ENCODE results near the gene COPB1. TPM values are rescaled to one million over a fixed set of nuclear protein-coding genes. Genes with fewer than 3 reads are reported as not detected.

The COPB1 gene
- total and polyA plus RNA-seq, 2 of the 13 experiments (the other 11 are each of a cell fraction or from before 2014, with no cell fraction given), result 114 to 195 TPM

DNA sequence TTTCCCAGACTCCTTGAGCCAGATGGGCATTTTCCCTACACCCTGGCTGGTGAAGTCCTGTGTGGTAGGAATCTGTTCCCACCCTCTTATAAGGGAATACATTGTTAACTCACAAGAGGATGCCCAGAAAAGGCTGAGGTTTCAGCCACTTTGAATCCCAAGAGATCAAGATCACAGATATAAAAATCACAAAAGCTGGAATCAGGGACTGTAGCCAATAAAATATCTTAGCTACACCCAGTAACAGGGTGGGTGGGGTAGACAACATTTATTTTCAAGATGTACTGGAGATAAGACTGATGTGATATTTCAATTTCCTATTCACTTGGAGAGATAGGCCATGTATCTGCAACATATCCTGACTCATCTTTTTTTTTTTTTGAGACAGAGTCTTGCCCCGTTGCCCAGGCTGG, 50.3 kb downstream of the COPB1 start:
- no peak for ATAC-seq

More for the DNA sequence above, 50.3 kb downstream of the COPB1 start:
- intact Hi-C loops (cut with micrococcal nuclease; ENCODE audit: unreplicated experiment) (no loop called here), in situ Hi-C loops (cut with HindIII; ENCODE audit: extremely low pct_ligation_motif_present, low pct_unique_long_range_greater_than_20kb) (loop anchor here (10.0 kb wide), 1 partner anchor 145 kb away; no protein-coding TSS in a partner anchor)
- Histone ChIP-seq H3K9me3 (ENCODE audit: low read length) (no peaks in the 10 kb centered on the region), H3K4me2 (ENCODE audit: low read depth, low read length) (no peak overlapping the region), H2AFZ (ENCODE audit: low read length) (no peak overlapping the region), H3K9ac (ENCODE audit: insufficient read depth, low read depth, low read length) (no peak overlapping the region), H4K20me1 (ENCODE audit: insufficient read depth, low read length) (no peaks in the 10 kb centered on the region), H3K27ac (ENCODE audit: extremely low read length, insufficient read depth, low read length) (no peak overlapping the region), H3K4me3 (replicated peaks in 1 of 3; ENCODE audit: insufficient read depth in 1 of 3, low read depth in 2 of 3, low read length in 3 of 3) (no peak overlapping the region), H3K36me3 (replicated peaks in 1 of 2; ENCODE audit: control insufficient read depth in 1 of 2, insufficient read depth in 2 of 2, low read length in 2 of 2) (no peaks in the 10 kb centered on the region), H3K27me3 (ENCODE audit: control insufficient read depth in 1 of 2, insufficient read depth in 2 of 2, low read length in 2 of 2) (no peaks in the 10 kb centered on the region), H3K4me1 (ENCODE audit: insufficient read depth, low read length) (no peaks in the 10 kb centered on the region), H3K79me2 (ENCODE audit: insufficient read depth, low read length) (no peaks in the 10 kb centered on the region)
- no peak for FAIRE-seq
- WGBS (ENCODE audit: low lambda C conversion rate), result 50% methylated on average over 1 of the region's 1 CpG
- ChIA-PET POLR2A (no interaction called here), CTCF (ENCODE audit: low intra/inter-chr PET ratio, low total read pairs) (no interaction called here)
- BruUV-seq (replicated peaks), result no TSS peak
- TF ChIP-seq ZNF569 (CRISPR knock-in tag; IDR thresholded peaks at IDR 0.05; ENCODE audit: borderline replicate concordance) (no peak), ZNF12 (CRISPR knock-in tag; IDR thresholded peaks at IDR 0.05) (no peak), ATRX (CRISPR knock-in tag; IDR thresholded peaks at IDR 0.05; ENCODE audit: borderline replicate concordance) (no peak), ZNF75D (CRISPR knock-in tag; IDR thresholded peaks at IDR 0.05; ENCODE audit: borderline replicate concordance) (no peak), FOXK1 (CRISPR knock-in tag; IDR thresholded peaks at IDR 0.05; ENCODE audit: borderline replicate concordance, low read depth) (no peak), ATF7 (IDR thresholded peaks at IDR 0.05) (no peak), ATF7 (CRISPR knock-in tag; IDR thresholded peaks at IDR 0.05) (no peak), ZNF615 (CRISPR knock-in tag; IDR thresholded peaks at IDR 0.05; ENCODE audit: borderline replicate concordance) (no peak), ZNF567 (CRISPR knock-in tag; IDR thresholded peaks at IDR 0.05; ENCODE audit: borderline replicate concordance) (no peak), MEIS2 (CRISPR knock-in tag; IDR thresholded peaks at IDR 0.05) (no peak)
- TF ChIP-seq, protein P1, sequence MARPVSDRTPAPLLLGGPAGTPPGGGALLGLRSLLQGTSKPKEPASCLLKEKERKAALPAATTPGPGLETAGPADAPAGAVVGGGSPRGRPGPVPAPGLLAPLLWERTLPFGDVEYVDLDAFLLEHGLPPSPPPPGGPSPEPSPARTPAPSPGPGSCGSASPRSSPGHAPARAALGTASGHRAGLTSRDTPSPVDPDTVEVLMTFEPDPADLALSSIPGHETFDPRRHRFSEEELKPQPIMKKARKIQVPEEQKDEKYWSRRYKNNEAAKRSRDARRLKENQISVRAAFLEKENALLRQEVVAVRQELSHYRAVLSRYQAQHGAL (CRISPR knock-in tag; IDR thresholded peaks at IDR 0.05; ENCODE audit: not compliant biosample characterization), result no peak
- TF ChIP-seq, protein P2, sequence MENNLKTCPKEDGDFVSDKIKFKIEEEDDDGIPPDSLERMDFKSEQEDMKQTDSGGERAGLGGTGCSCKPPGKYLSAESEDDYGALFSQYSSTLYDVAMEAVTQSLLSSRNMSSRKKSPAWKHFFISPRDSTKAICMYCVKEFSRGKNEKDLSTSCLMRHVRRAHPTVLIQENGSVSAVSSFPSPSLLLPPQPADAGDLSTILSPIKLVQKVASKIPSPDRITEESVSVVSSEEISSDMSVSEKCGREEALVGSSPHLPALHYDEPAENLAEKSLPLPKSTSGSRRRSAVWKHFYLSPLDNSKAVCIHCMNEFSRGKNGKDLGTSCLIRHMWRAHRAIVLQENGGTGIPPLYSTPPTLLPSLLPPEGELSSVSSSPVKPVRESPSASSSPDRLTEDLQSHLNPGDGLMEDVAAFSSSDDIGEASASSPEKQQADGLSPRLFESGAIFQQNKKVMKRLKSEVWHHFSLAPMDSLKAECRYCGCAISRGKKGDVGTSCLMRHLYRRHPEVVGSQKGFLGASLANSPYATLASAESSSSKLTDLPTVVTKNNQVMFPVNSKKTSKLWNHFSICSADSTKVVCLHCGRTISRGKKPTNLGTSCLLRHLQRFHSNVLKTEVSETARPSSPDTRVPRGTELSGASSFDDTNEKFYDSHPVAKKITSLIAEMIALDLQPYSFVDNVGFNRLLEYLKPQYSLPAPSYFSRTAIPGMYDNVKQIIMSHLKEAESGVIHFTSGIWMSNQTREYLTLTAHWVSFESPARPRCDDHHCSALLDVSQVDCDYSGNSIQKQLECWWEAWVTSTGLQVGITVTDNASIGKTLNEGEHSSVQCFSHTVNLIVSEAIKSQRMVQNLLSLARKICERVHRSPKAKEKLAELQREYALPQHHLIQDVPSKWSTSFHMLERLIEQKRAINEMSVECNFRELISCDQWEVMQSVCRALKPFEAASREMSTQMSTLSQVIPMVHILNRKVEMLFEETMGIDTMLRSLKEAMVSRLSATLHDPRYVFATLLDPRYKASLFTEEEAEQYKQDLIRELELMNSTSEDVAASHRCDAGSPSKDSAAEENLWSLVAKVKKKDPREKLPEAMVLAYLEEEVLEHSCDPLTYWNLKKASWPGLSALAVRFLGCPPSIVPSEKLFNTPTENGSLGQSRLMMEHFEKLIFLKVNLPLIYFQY (CRISPR knock-in tag; IDR thresholded peaks at IDR 0.05; ENCODE audit: borderline replicate concordance), result no peak
- TF ChIP-seq, protein P3, sequence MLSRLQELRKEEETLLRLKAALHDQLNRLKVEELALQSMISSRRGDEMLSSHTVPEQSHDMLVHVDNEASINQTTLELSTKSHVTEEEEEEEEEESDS (CRISPR knock-in tag; IDR thresholded peaks at IDR 0.05; ENCODE audit: borderline replicate concordance), result no peak
- DNase-seq (ENCODE audit: low spot score), result no peak
